H1 (cell line): ENCODE measurements around the gene SRD5A3.

Experiments used
- CTCF ChIP-seq, 3 experiments: IDR thresholded peaks; 1 replicate in 2 of 3; 2 replicates in 1 of 3; pipeline versions ENCODE4 v1.5.1 to v1.6.1; 2011; ENCODE audit warnings: low read length in 3 of 3, mild to moderate bottlenecking in 3 of 3, inconsistent platforms in 2 of 3, low read depth in 1 of 3, moderate library complexity in 1 of 3; ENCODE audit not compliant: insufficient read depth in 1 of 3; ENCODE audit errors: control extremely low read depth in 1 of 3
- EGR1 ChIP-seq: IDR thresholded peaks from 2 replicates; pipeline ENCODE4 v1.6.1; 2011; ENCODE audit warnings: low read depth, low read length, borderline replicate concordance
- JUN ChIP-seq: IDR thresholded peaks from 2 replicates; pipeline ENCODE4 v1.6.1; 2011; ENCODE audit warnings: low read depth, mild to moderate bottlenecking, improper control_type of control experiment, low read length
- MAX ChIP-seq: IDR thresholded peaks from 2 replicates; pipeline ENCODE4 v1.6.1; 2012; ENCODE audit warnings: inconsistent platforms
- PHF8 ChIP-seq: fragments of 200-600 bp; sonication (generic); conservative IDR thresholded peaks from 2 replicates; pipeline ENCODE4 v1.7.1; 2012; ENCODE audit warnings: low read depth, mild to moderate bottlenecking, inconsistent platforms, low read length, moderate library complexity
- POLR2A ChIP-seq, 2 experiments: IDR thresholded peaks; 1 replicate in 1 of 2; 2 replicates in 1 of 2; pipeline ENCODE4 v1.6.1; 2011; ENCODE audit warnings: low read depth in 2 of 2, low read length in 2 of 2, mild to moderate bottlenecking in 2 of 2; ENCODE audit errors: control extremely low read depth in 1 of 2

- no peak for TF ChIP-seq PHF8
- TF ChIP-seq JUN = no peak
- TF ChIP-seq EGR1 = no peak
- TF ChIP-seq POLR2A (IDR thresholded peaks at IDR 0.05; ENCODE audit: control extremely low read depth in 1 of 2, low read depth in 2 of 2, low read length in 2 of 2) = no peak
- no peak for TF ChIP-seq MAX
- TF ChIP-seq CTCF (IDR thresholded peaks at IDR 0.05; ENCODE audit: control extremely low read depth in 1 of 3, insufficient read depth in 1 of 3, low read depth in 1 of 3, low read length in 3 of 3) = no peak
Observed at GRCh38 chr4:55338486-55338885, 7.6 kb upstream of the SRD5A3 start.
